Measurements from ENCODE around the gene CNTNAP2. TPM values are rescaled to one million over a fixed set of nuclear protein-coding genes. Genes with fewer than 3 reads are reported as not detected.
"Not testable (repeated sequence)": the region's sequence is repeated elsewhere in the genome, so short reads cannot be mapped to it uniquely, and the experiment has no call there.

Gene CNTNAP2
- total RNA-seq, 1 donor from 2014 or later: 4.2 TPM

GRCh38 chr7:148296994-148297644 is 2180.5 kb downstream of the CNTNAP2 start:
- Mint-ChIP-seq H3K9me3 (no peaks in the 10 kb centered on the region), H3K4me3 (no peak overlapping the region), H3K36me3 (no peaks in the 10 kb centered on the region), H3K4me1 (no peaks in the 10 kb centered on the region), H3K27ac (no peak overlapping the region), H3K27me3 (ENCODE audit: low read depth) (no peaks in the 10 kb centered on the region)
- peak; percentile 40 for TF ChIP-seq CTCF (IDR thresholded peaks at IDR 0.05; ENCODE audit: unreplicated experiment)
- DNase-seq (ENCODE audit: low spot score in 2 of 2, unreplicated experiment in 2 of 2): no peak

DNA sequence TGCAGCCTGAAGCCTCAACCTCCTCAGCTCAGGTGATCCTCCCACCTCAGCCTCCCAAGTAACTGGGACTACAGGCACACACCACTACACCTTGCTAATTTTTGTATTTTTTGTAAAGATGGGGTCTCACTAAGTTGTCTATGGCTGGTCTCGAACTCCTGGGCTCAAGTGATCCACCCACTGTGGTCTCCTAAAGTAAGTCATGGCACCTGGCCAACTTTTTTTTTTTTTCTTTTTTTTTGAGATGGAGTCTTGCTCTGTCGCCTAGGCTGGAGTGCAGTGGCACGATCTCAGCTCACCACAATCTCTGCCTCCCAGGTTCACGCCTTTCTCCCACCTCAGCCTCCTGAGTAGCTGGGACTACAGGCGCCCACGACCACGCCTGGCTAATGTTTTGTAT is 2182.2 kb downstream of the CNTNAP2 start:
- H3K27ac Mint-ChIP-seq; H3K36me3 Mint-ChIP-seq; H3K4me3 Mint-ChIP-seq; DNase-seq (ENCODE audit: low spot score in 2 of 2, unreplicated experiment in 2 of 2); H3K4me1 Mint-ChIP-seq; H3K27me3 Mint-ChIP-seq (ENCODE audit: low read depth); H3K9me3 Mint-ChIP-seq: not testable (repeated sequence)

DNA sequence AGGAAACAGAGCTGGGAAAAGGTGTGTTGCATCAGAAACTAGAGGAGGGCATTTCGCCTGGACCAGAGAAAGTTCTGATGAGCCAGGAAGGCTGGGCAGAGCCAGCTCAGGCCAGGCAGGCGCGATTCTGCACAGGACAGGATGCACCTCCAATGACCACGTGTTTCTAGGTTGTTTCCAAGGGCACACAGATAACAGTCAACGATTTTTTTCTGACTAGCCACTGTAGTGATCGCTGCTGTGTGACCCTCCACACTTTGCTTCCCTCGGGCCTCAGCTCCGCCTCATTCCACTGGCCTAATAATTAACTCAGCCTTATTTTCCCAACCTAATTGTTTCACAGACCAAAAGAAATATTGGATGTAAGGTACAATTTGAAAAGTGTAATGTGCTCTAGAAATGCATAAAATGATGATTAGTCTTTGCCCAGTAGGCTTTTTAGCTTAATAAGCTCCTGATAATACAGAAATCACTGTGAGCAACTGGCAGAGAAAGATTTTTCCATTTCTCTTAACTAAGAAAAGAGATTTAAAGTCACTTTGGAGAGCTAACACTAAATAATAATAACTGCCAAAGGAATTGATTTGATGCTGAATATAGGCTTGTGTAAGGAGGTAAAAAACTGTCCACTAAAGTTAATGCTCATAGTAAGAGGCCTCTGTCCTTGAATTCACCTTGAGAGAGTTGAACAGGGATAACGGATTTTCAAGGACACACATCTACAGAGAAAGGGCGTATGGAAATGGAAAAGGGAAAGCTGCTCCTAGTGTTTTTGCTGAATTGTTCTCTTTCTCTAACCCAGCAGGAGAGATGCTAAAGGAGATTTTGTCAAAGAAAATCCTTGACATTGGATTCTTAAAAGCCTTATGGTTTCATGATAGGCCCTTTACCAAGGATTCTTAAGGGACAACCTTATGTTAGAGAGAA is 2183.0 kb downstream of the CNTNAP2 start:
- TF ChIP-seq CTCF (IDR thresholded peaks at IDR 0.05; ENCODE audit: unreplicated experiment): no peak
- Mint-ChIP-seq H3K9me3 (no peaks in the 10 kb centered on the region), H3K4me3 (no peak overlapping the region), H3K4me1 (peaks cover 11% of the 10 kb centered on the region), H3K27me3 (ENCODE audit: low read depth) (no peaks in the 10 kb centered on the region), H3K27ac (no peak overlapping the region), H3K36me3 (no peaks in the 10 kb centered on the region)
- DNase-seq (ENCODE audit: low spot score in 2 of 2, unreplicated experiment in 2 of 2): no peak

GRCh38 chr7:148302436-148302835 is 2185.8 kb downstream of the CNTNAP2 start:
- H3K4me3 Mint-ChIP-seq; H3K36me3 Mint-ChIP-seq; H3K27ac Mint-ChIP-seq; DNase-seq (ENCODE audit: low spot score in 2 of 2, unreplicated experiment in 2 of 2); H3K9me3 Mint-ChIP-seq; H3K27me3 Mint-ChIP-seq (ENCODE audit: low read depth): not testable (repeated sequence)
- peaks cover 15% of the 10 kb centered on the region for H3K4me1 Mint-ChIP-seq

DNA sequence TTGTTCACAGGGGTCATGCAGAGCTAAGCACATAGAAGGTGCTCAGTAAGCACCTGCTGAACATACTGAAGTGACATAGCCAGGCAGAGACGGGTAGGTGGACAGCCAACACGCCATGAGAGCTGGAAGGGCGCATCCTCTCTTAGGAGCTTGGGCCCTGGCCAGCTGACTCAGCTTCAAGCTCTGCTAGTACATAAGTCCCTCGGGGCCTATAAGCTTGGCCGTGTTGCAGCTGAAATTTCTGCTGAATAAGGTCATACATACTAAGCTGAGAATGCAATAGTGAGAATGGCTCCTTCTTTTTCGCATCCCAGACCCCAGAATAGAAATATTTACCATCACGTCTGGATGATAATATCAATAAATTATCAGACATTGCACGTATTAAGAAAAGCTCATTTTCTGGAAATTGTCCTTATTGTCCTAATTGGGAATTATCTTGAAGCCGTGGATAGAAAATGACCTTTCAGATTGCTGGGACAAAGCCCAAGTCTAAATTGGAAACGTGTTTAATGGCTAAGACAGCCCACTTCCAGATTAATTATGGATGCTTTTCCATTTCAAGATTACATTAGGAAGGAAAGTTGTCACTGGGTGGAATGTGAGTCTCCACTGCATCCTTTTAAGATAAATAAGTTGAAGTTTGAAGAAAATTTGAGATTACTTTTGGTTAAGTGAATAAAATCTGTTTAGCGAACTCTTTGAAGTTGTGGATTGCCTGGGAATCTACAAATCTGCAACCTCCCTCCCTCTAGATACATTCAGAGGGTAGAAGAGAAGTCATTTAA is 2186.9 kb downstream of the CNTNAP2 start:
- peak; percentile 28 to 41 for DNase-seq (ENCODE audit: low spot score in 2 of 2, unreplicated experiment in 2 of 2)

DNA sequence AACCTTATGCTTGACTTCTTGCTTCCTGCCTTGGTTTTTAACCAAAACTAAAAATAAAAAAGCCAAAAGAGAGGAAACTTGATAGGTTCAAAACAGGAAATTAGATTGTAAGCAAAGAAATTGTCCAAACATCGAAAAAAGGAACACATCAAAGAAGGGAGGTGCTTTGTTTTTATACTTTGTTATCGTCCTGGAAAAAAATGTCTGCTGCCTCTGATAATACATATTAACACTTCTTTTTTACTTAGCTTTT is 2187.4 kb downstream of the CNTNAP2 start:
- no peak overlapping the region for H3K4me3 Mint-ChIP-seq
- no peaks in the 10 kb centered on the region for H3K27me3 Mint-ChIP-seq (ENCODE audit: low read depth)
- no peaks in the 10 kb centered on the region for H3K36me3 Mint-ChIP-seq
- H3K4me1 Mint-ChIP-seq: peaks cover 15% of the 10 kb centered on the region
- no peak for TF ChIP-seq CTCF (IDR thresholded peaks at IDR 0.05; ENCODE audit: unreplicated experiment)
- no peak for DNase-seq (ENCODE audit: low spot score in 2 of 2, unreplicated experiment in 2 of 2)
- H3K27ac Mint-ChIP-seq: peak overlapping the region; percentile 87
- no peaks in the 10 kb centered on the region for H3K9me3 Mint-ChIP-seq

More for the DNA sequence above, 2186.9 kb downstream of the CNTNAP2 start:
- no peak for TF ChIP-seq CTCF (IDR thresholded peaks at IDR 0.05; ENCODE audit: unreplicated experiment)
- Mint-ChIP-seq H3K27ac (peak overlapping the region; percentile 87), H3K4me3 (no peak overlapping the region), H3K36me3 (no peaks in the 10 kb centered on the region), H3K27me3 (ENCODE audit: low read depth) (no peaks in the 10 kb centered on the region), H3K4me1 (peaks cover 15% of the 10 kb centered on the region), H3K9me3 (no peaks in the 10 kb centered on the region)
